ENCODE results near the gene TOP1.
A peak's percentile ranks its signal among the peaks of the same experiment; 100 is the strongest.

Gene TOP1

GRCh38 chr20:41171736-41172295 lies 143.2 kb downstream of the TOP1 start:
- DNase-seq, result no peak

GRCh38 chr20:41172296-41173140 lies 143.9 kb downstream of the TOP1 start:
- no peak for DNase-seq

GRCh38 chr20:41173161-41173721 lies 144.6 kb downstream of the TOP1 start:
- peak; percentile 74 for DNase-seq

GRCh38 chr20:41173791-41174341 lies 145.2 kb downstream of the TOP1 start:
- no peak for DNase-seq

Data from NCI-H146 (cell line).